Stimulated activated CD8-positive, alpha-beta memory T cell treated with anti-CD3 and anti-CD28 coated beads, Interleukin-15, amount 100 ng/mL, for 1 hour (primary cell): ENCODE data around the gene HCRTR2.
"Not testable (repeated sequence)": the region's sequence is repeated elsewhere in the genome, so short reads cannot be mapped to it uniquely, and the experiment has no call there.

Source experiments
- DNase-seq: peaks from one replicate; pipeline ENCODE4 v3.0.0-alpha.2; 2020; ENCODE audit warnings: low read depth

The HCRTR2 gene

GRCh38 chr6:55220961-55221360 lies 46.6 kb downstream of the HCRTR2 start:
- no peak for DNase-seq

GRCh38 chr6:55227862-55228261 lies 53.5 kb downstream of the HCRTR2 start:
- DNase-seq = no peak

GRCh38 chr6:55239099-55239498 lies 64.8 kb downstream of the HCRTR2 start:
- no peak for DNase-seq

- not testable (repeated sequence) for DNase-seq
These were observed 66.8 kb downstream of the HCRTR2 start for GRCh38 chr6:55240975-55241605.

GRCh38 chr6:55250400-55250799 lies 76.1 kb downstream of the HCRTR2 start:
- no peak for DNase-seq

GRCh38 chr6:55255113-55255512 lies 80.8 kb downstream of the HCRTR2 start:
- DNase-seq = no peak

- no peak for DNase-seq
These were observed 85.9 kb downstream of the HCRTR2 start for GRCh38 chr6:55260181-55260580.

GRCh38 chr6:55265409-55266114 lies 91.2 kb downstream of the HCRTR2 start:
- no peak for DNase-seq

GRCh38 chr6:55266896-55267295 lies 92.6 kb downstream of the HCRTR2 start:
- DNase-seq = no peak

- DNase-seq = no peak
These were observed 102.6 kb downstream of the HCRTR2 start for GRCh38 chr6:55276745-55277530.

GRCh38 chr6:55277646-55278045 lies 103.3 kb downstream of the HCRTR2 start:
- no peak for DNase-seq

- no peak for DNase-seq
These were observed 106.9 kb downstream of the HCRTR2 start for GRCh38 chr6:55281215-55281614.

- DNase-seq = no peak
These were observed 107.8 kb downstream of the HCRTR2 start for GRCh38 chr6:55282115-55282514.

- DNase-seq = no peak
These were observed 112.5 kb downstream of the HCRTR2 start for GRCh38 chr6:55286824-55287223.

GRCh38 chr6:55290736-55291135 lies 116.4 kb downstream of the HCRTR2 start:
- DNase-seq = no peak

GRCh38 chr6:55293116-55293515 lies 118.8 kb downstream of the HCRTR2 start:
- no peak for DNase-seq

- not testable (repeated sequence) for DNase-seq
These were observed 122.9 kb downstream of the HCRTR2 start for GRCh38 chr6:55297214-55297613.

GRCh38 chr6:55299286-55299985 lies 125.1 kb downstream of the HCRTR2 start:
- DNase-seq = no peak

- DNase-seq = no peak
These were observed 130.4 kb downstream of the HCRTR2 start for GRCh38 chr6:55304747-55305146.

- DNase-seq = no peak
These were observed 145.8 kb downstream of the HCRTR2 start for GRCh38 chr6:55319961-55320695.

GRCh38 chr6:55320696-55321086 lies 146.4 kb downstream of the HCRTR2 start:
- no peak for DNase-seq

GRCh38 chr6:55327169-55327568 lies 152.9 kb downstream of the HCRTR2 start, which contains the start of gene GFRAL:
TSS of gene GFRAL (plus strand) at chr6:55327469. CDS start at chr6:55327555, 86 bp downstream.
- DNase-seq = no peak
